Measurements from ENCODE around the gene B3GAT1. TPM values are rescaled to one million over a fixed set of nuclear protein-coding genes. Genes with fewer than 3 reads are reported as not detected.

Gene B3GAT1
- total RNA-seq, 1 experiment from 2014 or later = 34.3 TPM

DNA sequence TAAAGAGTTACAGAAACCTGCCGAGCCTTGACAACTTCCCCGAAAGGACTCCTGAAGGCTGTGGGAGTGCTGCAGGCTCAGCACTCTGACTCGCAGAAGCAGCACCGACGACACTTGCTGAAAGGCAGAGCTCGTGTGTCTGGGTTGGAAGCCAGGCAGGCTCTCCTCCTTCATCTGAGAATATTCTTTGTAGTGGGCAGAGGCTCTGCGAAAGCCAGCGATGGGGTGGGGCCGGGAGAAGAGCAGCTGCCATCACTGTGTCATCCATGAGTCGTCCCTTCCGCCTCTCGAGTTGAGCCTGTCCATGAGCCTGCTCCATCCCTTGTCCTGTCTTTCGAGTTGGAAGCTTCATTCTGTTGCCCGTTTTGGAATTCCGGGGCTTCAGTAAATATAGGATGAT is 68.4 kb downstream of the B3GAT1 start:
- no peak overlapping the region for H2BK15ac ChIP-seq (ENCODE audit: low read depth, low read length)
- H3K4me2 ChIP-seq (ENCODE audit: insufficient read depth, insufficient read length, low read length) = no peak overlapping the region
- H3K4me1 ChIP-seq (ENCODE audit: insufficient read depth, low read length) = peaks cover under 1% of the 10 kb centered on the region; the same call in 1 of the 2 replicates
- WGBS (ENCODE audit: extremely low coverage, insufficient read length, low lambda C conversion rate) = no CpG with 5 or more reads among the region's 15 CpGs
- Mint-ChIP-seq H3K9me3 (no peaks in the 10 kb centered on the region), H3K27me3 (ENCODE audit: low read depth) (peaks cover 11% of the 10 kb centered on the region), H3K36me3 (ENCODE audit: insufficient read depth in 1 of 3, low read depth in 3 of 3) (no peaks in the 10 kb centered on the region), H3K4me3 (no peak overlapping the region), H3K27ac (no peak overlapping the region), H3K4me1 (no peaks in the 10 kb centered on the region)
- no peak overlapping the region for H2BK5ac ChIP-seq (ENCODE audit: insufficient read length, low read length)
- H4K20me1 ChIP-seq (ENCODE audit: control insufficient read depth, insufficient read depth, insufficient read length) = no peaks in the 10 kb centered on the region
- H3K27me3 ChIP-seq (ENCODE audit: insufficient read depth, low read length) = no peaks in the 10 kb centered on the region
- no peak overlapping the region for H3K4ac ChIP-seq (ENCODE audit: low read depth, low read length)
- H4K5ac ChIP-seq (ENCODE audit: insufficient read length, low read depth, low read length) = no peak overlapping the region
- DNase-seq = no peak
- no peak overlapping the region for H3K14ac ChIP-seq (ENCODE audit: insufficient read depth, low read length)
- H3K23me2 ChIP-seq (ENCODE audit: insufficient read length, low read depth, low read length, poor library complexity, severe bottlenecking) = no peaks in the 10 kb centered on the region
- TF ChIP-seq, protein P1, sequence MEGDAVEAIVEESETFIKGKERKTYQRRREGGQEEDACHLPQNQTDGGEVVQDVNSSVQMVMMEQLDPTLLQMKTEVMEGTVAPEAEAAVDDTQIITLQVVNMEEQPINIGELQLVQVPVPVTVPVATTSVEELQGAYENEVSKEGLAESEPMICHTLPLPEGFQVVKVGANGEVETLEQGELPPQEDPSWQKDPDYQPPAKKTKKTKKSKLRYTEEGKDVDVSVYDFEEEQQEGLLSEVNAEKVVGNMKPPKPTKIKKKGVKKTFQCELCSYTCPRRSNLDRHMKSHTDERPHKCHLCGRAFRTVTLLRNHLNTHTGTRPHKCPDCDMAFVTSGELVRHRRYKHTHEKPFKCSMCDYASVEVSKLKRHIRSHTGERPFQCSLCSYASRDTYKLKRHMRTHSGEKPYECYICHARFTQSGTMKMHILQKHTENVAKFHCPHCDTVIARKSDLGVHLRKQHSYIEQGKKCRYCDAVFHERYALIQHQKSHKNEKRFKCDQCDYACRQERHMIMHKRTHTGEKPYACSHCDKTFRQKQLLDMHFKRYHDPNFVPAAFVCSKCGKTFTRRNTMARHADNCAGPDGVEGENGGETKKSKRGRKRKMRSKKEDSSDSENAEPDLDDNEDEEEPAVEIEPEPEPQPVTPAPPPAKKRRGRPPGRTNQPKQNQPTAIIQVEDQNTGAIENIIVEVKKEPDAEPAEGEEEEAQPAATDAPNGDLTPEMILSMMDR (conservative IDR thresholded peaks at IDR 0.05) = no peak
- H3K79me1 ChIP-seq (ENCODE audit: insufficient read depth, low read depth, low read length, poor library complexity, severe bottlenecking) = no peaks in the 10 kb centered on the region
- no peak overlapping the region for H3T11ph ChIP-seq (ENCODE audit: low read length)
- H2BK12ac ChIP-seq (ENCODE audit: insufficient read length, low read depth, low read length) = no peak overlapping the region
- H2BK20ac ChIP-seq (ENCODE audit: low read depth, low read length, poor library complexity, severe bottlenecking) = no peak overlapping the region
- H4K91ac ChIP-seq (ENCODE audit: insufficient read length, low read depth, low read length) = no peak overlapping the region
- H3K9ac ChIP-seq (ENCODE audit: extremely low read depth, insufficient read length, low read length) = no peak overlapping the region
- no peak overlapping the region for H4K8ac ChIP-seq (replicated peaks; ENCODE audit: insufficient read length, low read depth, low read length)
- H3K56ac ChIP-seq (ENCODE audit: insufficient read length, low read depth, low read length) = no peak overlapping the region
- no peaks in the 10 kb centered on the region for H3K9me3 ChIP-seq (ENCODE audit: control insufficient read depth, low read depth, low read length)
- no peak overlapping the region for H3K23ac ChIP-seq (ENCODE audit: insufficient read length, low read depth, low read length)
- no peak overlapping the region for H3K18ac ChIP-seq (ENCODE audit: insufficient read length, low read depth, low read length)
- H2BK120ac ChIP-seq (ENCODE audit: low read depth, low read length, poor library complexity, severe bottlenecking) = no peak overlapping the region
- H3K27ac ChIP-seq (ENCODE audit: insufficient read length, low read depth, low read length) = no peak overlapping the region
- no peak overlapping the region for H2AFZ ChIP-seq (ENCODE audit: low read length)
- no peaks in the 10 kb centered on the region for H3K79me2 ChIP-seq (ENCODE audit: insufficient read depth, low read length)
- no peak overlapping the region for H2AK5ac ChIP-seq (ENCODE audit: insufficient read length, low read length)
